Nephron (organoid): ENCODE data around the gene DLGAP1.
"Not testable (repeated sequence)": the region's sequence is repeated elsewhere in the genome, so short reads cannot be mapped to it uniquely, and the experiment has no call there.

Experiments used
- H3K27ac Mint-ChIP-seq, 3 experiments: 2 replicates each; pipeline ENCODE4 v1.8.0; 2020; ENCODE audit warnings: mixed read lengths in 3 of 3, mild to moderate bottlenecking in 2 of 3, moderate library complexity in 1 of 3
- H3K27me3 Mint-ChIP-seq: 2 replicates; pipeline ENCODE4 v1.8.0; 2021; ENCODE audit warnings: low read depth, mild to moderate bottlenecking, moderate library complexity, mixed read lengths
- H3K36me3 Mint-ChIP-seq: 2 replicates; pipeline ENCODE4 v1.8.0; 2020; ENCODE audit warnings: low read depth, mixed read lengths
- H3K4me1 Mint-ChIP-seq: 2 replicates; pipeline ENCODE4 v1.8.0; 2020; ENCODE audit warnings: mixed read lengths
- H3K4me3 Mint-ChIP-seq, 3 experiments: 2 replicates each; pipeline ENCODE4 v1.8.0; 2020; ENCODE audit warnings: mild to moderate bottlenecking in 3 of 3, mixed read lengths in 3 of 3, moderate library complexity in 2 of 3
- H3K9me3 Mint-ChIP-seq: 2 replicates; pipeline ENCODE4 v1.8.0; 2020; ENCODE audit warnings: mixed read lengths
- CTCF ChIP-seq, 3 experiments: fragments of 200-600 bp; sonication (generic); IDR thresholded peaks; one replicate each; pipeline ENCODE4 v1.5.0; 2021; ENCODE audit warnings: antibody characterized with exemption in 3 of 3; ENCODE audit not compliant: unreplicated experiment in 3 of 3

Gene DLGAP1

GRCh38 chr18:4299395-4299794, 155.7 kb downstream of the DLGAP1 start:
- H3K27ac Mint-ChIP-seq, result no peak overlapping the region

GRCh38 chr18:4293337-4293736, 161.8 kb downstream of the DLGAP1 start:
- Mint-ChIP-seq H3K4me1 (no peaks in the 10 kb centered on the region), H3K27me3 (no peaks in the 10 kb centered on the region), H3K4me3 (no peak overlapping the region), H3K9me3 (no peaks in the 10 kb centered on the region), H3K36me3 (no peaks in the 10 kb centered on the region), H3K27ac (no peak overlapping the region)
- TF ChIP-seq CTCF (IDR thresholded peaks at IDR 0.05; ENCODE audit: unreplicated experiment in 3 of 3), result no peak

More at GRCh38 chr18:4299395-4299794, 155.7 kb downstream of the DLGAP1 start:
- H3K4me1 Mint-ChIP-seq, result no peaks in the 10 kb centered on the region
- H3K9me3 Mint-ChIP-seq, result no peaks in the 10 kb centered on the region
- H3K27me3 Mint-ChIP-seq, result no peaks in the 10 kb centered on the region
- no peak for TF ChIP-seq CTCF (IDR thresholded peaks at IDR 0.05; ENCODE audit: unreplicated experiment in 3 of 3)
- H3K36me3 Mint-ChIP-seq, result no peaks in the 10 kb centered on the region
- no peak overlapping the region for H3K4me3 Mint-ChIP-seq

GRCh38 chr18:4292696-4293095, 162.4 kb downstream of the DLGAP1 start:
- no peak overlapping the region for H3K4me3 Mint-ChIP-seq
- no peaks in the 10 kb centered on the region for H3K9me3 Mint-ChIP-seq
- no peaks in the 10 kb centered on the region for H3K27me3 Mint-ChIP-seq
- H3K36me3 Mint-ChIP-seq, result no peaks in the 10 kb centered on the region
- no peak for TF ChIP-seq CTCF (IDR thresholded peaks at IDR 0.05; ENCODE audit: unreplicated experiment in 3 of 3)
- H3K27ac Mint-ChIP-seq, result no peak overlapping the region
- H3K4me1 Mint-ChIP-seq, result no peaks in the 10 kb centered on the region

- H3K27me3 Mint-ChIP-seq, H3K4me3 Mint-ChIP-seq, H3K4me1 Mint-ChIP-seq, H3K9me3 Mint-ChIP-seq, H3K27ac Mint-ChIP-seq, H3K36me3 Mint-ChIP-seq: not testable (repeated sequence)
Measured at GRCh38 chr18:4287340-4287739, 167.8 kb downstream of the DLGAP1 start.

GRCh38 chr18:4286256-4286655, 168.9 kb downstream of the DLGAP1 start:
- Mint-ChIP-seq H3K27ac (no peak overlapping the region), H3K4me1 (no peaks in the 10 kb centered on the region), H3K36me3 (no peaks in the 10 kb centered on the region), H3K9me3 (no peaks in the 10 kb centered on the region), H3K27me3 (no peaks in the 10 kb centered on the region), H3K4me3 (no peak overlapping the region)
- TF ChIP-seq CTCF (IDR thresholded peaks at IDR 0.05; ENCODE audit: unreplicated experiment in 3 of 3), result no peak

GRCh38 chr18:4285525-4285924, 169.6 kb downstream of the DLGAP1 start:
- Mint-ChIP-seq H3K36me3 (no peaks in the 10 kb centered on the region), H3K4me3 (no peak overlapping the region), H3K27ac (no peak overlapping the region), H3K9me3 (no peaks in the 10 kb centered on the region), H3K4me1 (no peaks in the 10 kb centered on the region), H3K27me3 (no peaks in the 10 kb centered on the region)
- no peak for TF ChIP-seq CTCF (IDR thresholded peaks at IDR 0.05; ENCODE audit: unreplicated experiment in 3 of 3)
